MM.1S (cell line): Measurements from ENCODE around the gene SFTPB.

Experiments
- EZH2 ChIP-seq: fragments of 300-600 bp; sonication (generic); optimal IDR thresholded peaks from 2 replicates; pipeline ENCODE3; 2017; ENCODE audit warnings: low read depth, mild to moderate bottlenecking, antibody characterized with exemption, low read length, mixed read lengths
- EZH2phosphoT487 ChIP-seq: fragments of 300-600 bp; sonication (generic); IDR thresholded peaks from 2 replicates; pipeline ENCODE4 v1.6.1; 2018; ENCODE audit warnings: antibody characterized with exemption, low read length
- TF ChIP-seq, protein P1 (sequence below): fragments of 300-600 bp; sonication (generic); IDR thresholded peaks from 2 replicates; pipeline ENCODE4 v1.5.1; 2016; ENCODE audit warnings: antibody characterized with exemption, low read length, mixed read lengths

DNA sequence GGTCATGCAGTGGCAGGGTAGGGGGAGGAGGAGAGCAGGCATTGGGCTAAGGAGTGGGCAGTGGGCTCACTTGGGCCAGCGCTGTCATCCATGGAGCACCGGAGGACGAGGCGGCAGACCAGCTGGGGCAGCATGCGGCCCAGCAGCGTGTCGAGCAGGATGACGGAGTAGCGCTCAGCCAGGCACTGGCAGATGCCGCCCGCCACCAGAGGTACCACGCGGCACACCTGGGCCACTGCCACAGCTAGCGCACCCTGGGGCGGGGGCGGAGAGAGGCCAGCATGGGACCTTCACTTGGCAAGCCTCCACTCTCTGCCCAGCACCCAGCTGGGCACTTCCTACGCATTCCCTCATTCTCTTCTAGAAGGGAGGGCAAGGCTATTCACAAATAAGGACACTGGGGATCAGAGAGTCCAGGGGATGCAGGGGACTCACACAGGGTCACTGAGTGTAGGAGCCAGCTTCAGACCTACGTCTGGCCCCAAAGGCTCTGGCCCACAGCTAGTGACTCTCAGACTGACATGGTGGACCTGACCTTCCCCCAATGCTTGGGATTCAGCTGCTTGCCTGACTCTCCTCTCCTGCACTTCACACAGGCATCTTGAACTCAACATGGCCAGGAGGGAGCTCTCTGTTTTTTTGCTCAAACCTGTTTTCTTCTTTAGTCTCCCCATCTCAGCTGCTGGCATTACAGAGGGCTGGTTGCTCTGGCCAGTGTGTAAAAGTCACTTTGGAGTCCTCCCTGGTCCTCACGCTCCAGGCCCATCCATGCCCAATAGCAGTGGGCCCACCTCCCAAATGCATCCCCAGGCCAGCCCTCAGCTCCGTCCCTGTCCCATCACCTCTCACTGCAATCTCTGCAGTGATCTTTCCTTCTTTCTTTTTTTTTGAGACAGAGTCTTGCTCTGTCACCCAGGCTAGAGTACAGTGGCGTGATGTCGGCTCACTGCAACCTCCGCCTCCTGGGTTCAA, 4.1 kb downstream of the SFTPB start:
- TF ChIP-seq EZH2, result no peak
- TF ChIP-seq, protein P1, sequence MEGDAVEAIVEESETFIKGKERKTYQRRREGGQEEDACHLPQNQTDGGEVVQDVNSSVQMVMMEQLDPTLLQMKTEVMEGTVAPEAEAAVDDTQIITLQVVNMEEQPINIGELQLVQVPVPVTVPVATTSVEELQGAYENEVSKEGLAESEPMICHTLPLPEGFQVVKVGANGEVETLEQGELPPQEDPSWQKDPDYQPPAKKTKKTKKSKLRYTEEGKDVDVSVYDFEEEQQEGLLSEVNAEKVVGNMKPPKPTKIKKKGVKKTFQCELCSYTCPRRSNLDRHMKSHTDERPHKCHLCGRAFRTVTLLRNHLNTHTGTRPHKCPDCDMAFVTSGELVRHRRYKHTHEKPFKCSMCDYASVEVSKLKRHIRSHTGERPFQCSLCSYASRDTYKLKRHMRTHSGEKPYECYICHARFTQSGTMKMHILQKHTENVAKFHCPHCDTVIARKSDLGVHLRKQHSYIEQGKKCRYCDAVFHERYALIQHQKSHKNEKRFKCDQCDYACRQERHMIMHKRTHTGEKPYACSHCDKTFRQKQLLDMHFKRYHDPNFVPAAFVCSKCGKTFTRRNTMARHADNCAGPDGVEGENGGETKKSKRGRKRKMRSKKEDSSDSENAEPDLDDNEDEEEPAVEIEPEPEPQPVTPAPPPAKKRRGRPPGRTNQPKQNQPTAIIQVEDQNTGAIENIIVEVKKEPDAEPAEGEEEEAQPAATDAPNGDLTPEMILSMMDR, result no peak
- TF ChIP-seq EZH2phosphoT487, result no peak
